Hepatocyte (in vitro differentiated cells): ENCODE data around the gene EXOSC2.

ENCODE experiments used
- EZH2 ChIP-seq: fragments of 200-600 bp; sonication (generic); IDR thresholded peaks from 2 replicates; pipeline ENCODE4 v1.6.1; 2016; ENCODE audit warnings: antibody characterized with exemption, mild to moderate bottlenecking, borderline replicate concordance
- TF ChIP-seq, protein P1 (sequence below): fragments of 200-600 bp; sonication (generic); IDR thresholded peaks from 2 replicates; pipeline ENCODE4 v1.5.1; 2016; ENCODE audit warnings: antibody characterized with exemption, mild to moderate bottlenecking; ENCODE audit not compliant: poor library complexity

- TF ChIP-seq, protein P1, sequence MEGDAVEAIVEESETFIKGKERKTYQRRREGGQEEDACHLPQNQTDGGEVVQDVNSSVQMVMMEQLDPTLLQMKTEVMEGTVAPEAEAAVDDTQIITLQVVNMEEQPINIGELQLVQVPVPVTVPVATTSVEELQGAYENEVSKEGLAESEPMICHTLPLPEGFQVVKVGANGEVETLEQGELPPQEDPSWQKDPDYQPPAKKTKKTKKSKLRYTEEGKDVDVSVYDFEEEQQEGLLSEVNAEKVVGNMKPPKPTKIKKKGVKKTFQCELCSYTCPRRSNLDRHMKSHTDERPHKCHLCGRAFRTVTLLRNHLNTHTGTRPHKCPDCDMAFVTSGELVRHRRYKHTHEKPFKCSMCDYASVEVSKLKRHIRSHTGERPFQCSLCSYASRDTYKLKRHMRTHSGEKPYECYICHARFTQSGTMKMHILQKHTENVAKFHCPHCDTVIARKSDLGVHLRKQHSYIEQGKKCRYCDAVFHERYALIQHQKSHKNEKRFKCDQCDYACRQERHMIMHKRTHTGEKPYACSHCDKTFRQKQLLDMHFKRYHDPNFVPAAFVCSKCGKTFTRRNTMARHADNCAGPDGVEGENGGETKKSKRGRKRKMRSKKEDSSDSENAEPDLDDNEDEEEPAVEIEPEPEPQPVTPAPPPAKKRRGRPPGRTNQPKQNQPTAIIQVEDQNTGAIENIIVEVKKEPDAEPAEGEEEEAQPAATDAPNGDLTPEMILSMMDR: no peak
- no peak for TF ChIP-seq EZH2
These were observed 8.5 kb upstream of the EXOSC2 start for GRCh38 chr9:130685104-130685503.
